Fibroblast of pulmonary artery (primary cell): ENCODE data around the gene ARF6.
"Not testable (repeated sequence)": the region's sequence is repeated elsewhere in the genome, so short reads cannot be mapped to it uniquely, and the experiment has no call there.

Experiments
- DNase-seq: peaks from one replicate; pipeline ENCODE4 v3.0.0-alpha.2; 2010; ENCODE audit warnings: low read depth
- H3K4me3 ChIP-seq: replicated peaks from 2 replicates; pipeline ENCODE4 v1.5.1; 2011; ENCODE audit warnings: low read depth, mild to moderate bottlenecking, control low read depth, low read length, moderate library complexity
- CTCF ChIP-seq: IDR thresholded peaks from 2 replicates; pipeline ENCODE4 v1.5.1; 2011; ENCODE audit warnings: mild to moderate bottlenecking, control low read depth, low read length, inconsistent platforms; ENCODE audit errors: missing control alignments

The ARF6 gene

GRCh38 chr14:49865431-49865859 is 27.4 kb upstream of the ARF6 start:
- no peak overlapping the region for H3K4me3 ChIP-seq
- peak; percentile 76 for DNase-seq
- peak; percentile 95 for TF ChIP-seq CTCF

- no peak for TF ChIP-seq CTCF
- peak; percentile 94 for DNase-seq
- H3K4me3 ChIP-seq = peak overlapping the region; percentile 68
Measured at GRCh38 chr14:49867831-49868719, 24.8 kb upstream of the ARF6 start.

- DNase-seq = no peak
- no peak for TF ChIP-seq CTCF
- peak overlapping the region; percentile 68 for H3K4me3 ChIP-seq
Measured at GRCh38 chr14:49868720-49869114, 24.2 kb upstream of the ARF6 start.

- DNase-seq = no peak
- H3K4me3 ChIP-seq = no peak overlapping the region
- no peak for TF ChIP-seq CTCF
Measured at GRCh38 chr14:49870908-49871307, 22.0 kb upstream of the ARF6 start.

GRCh38 chr14:49873548-49873947 is 19.3 kb upstream of the ARF6 start:
- DNase-seq, H3K4me3 ChIP-seq: not testable (repeated sequence)

GRCh38 chr14:49875640-49876198 is 17.2 kb upstream of the ARF6 start:
- no peak for TF ChIP-seq CTCF
- no peak for DNase-seq

GRCh38 chr14:49876563-49877127 is 16.2 kb upstream of the ARF6 start:
- TF ChIP-seq CTCF = no peak
- no peak for DNase-seq
- H3K4me3 ChIP-seq = no peak overlapping the region

More at GRCh38 chr14:49875640-49876198, 17.2 kb upstream of the ARF6 start:
- H3K4me3 ChIP-seq = no peak overlapping the region
